VCaP (cell line): ENCODE data around the gene GAS2L2.
"Not testable (repeated sequence)": the region's sequence is repeated elsewhere in the genome, so short reads cannot be mapped to it uniquely, and the experiment has no call there.

Experiments
- H3K27ac ChIP-seq: fragments of 450-650 bp; 2 replicates; pipeline ENCODE4 v1.5.1; 2017
- CTCF ChIP-seq: fragments of 450-650 bp; conservative IDR thresholded peaks from 2 replicates; pipeline ENCODE4 v1.5.1; 2017; ENCODE audit warnings: mild to moderate bottlenecking, moderate library complexity

The GAS2L2 gene

GRCh38 chr17:35705230-35705629, 47.8 kb downstream of the GAS2L2 start:
- H3K27ac ChIP-seq = peak overlapping the region; percentile 48
- no peak for TF ChIP-seq CTCF

GRCh38 chr17:35703308-35703707, 49.7 kb downstream of the GAS2L2 start:
- not testable (repeated sequence) for H3K27ac ChIP-seq

- no peak overlapping the region for H3K27ac ChIP-seq
- TF ChIP-seq CTCF = no peak
Observed at GRCh38 chr17:35701491-35701890, 51.5 kb downstream of the GAS2L2 start.

- peak overlapping the region; percentile 18; the same call in 1 of the 2 replicates for H3K27ac ChIP-seq
- TF ChIP-seq CTCF = no peak
Observed at GRCh38 chr17:35700150-35700549, 52.9 kb downstream of the GAS2L2 start.

- no peak for TF ChIP-seq CTCF
- H3K27ac ChIP-seq = no peak overlapping the region
Observed at GRCh38 chr17:35698800-35699199, 54.2 kb downstream of the GAS2L2 start.

GRCh38 chr17:35695613-35696012, 57.4 kb downstream of the GAS2L2 start:
- TF ChIP-seq CTCF = no peak
- no peak overlapping the region for H3K27ac ChIP-seq

- TF ChIP-seq CTCF = no peak
- no peak overlapping the region for H3K27ac ChIP-seq
Observed at GRCh38 chr17:35694906-35695305, 58.1 kb downstream of the GAS2L2 start.
